Frontal cortex (tissue), 4 donors: ENCODE results near the gene EYA4. TPM values are rescaled to one million over a fixed set of nuclear protein-coding genes. Genes with fewer than 3 reads are reported as not detected.
"Not testable (repeated sequence)": the region's sequence is repeated elsewhere in the genome, so short reads cannot be mapped to it uniquely, and the experiment has no call there.

ENCODE experiments used
- DNase-seq, 2 donors: peaks; one replicate each; pipeline ENCODE4 v3.0.0; 2012; ENCODE audit warnings: low spot score in 2 of 2
- FAIRE-seq: peaks from 2 replicates; lab custom pipeline; 2012; peaks lifted over from hg19 to GRCh38; lab: Jason Lieb, UNC
- total RNA-seq: library from RNA; depleted of rRNA; stranded (reverse); fragments of >200 nt; gene quantifications from one replicate; pipeline ENCODE4 v1.2.3, GENCODE V29; 2014
- donor health status: control.
- donor health status: control.
- donor health status: control.

Gene EYA4
- total RNA-seq, 1 donor from 2014 or later = 0.41 TPM

- no peak for DNase-seq
- no peak for FAIRE-seq
Observed at GRCh38 chr6:133547136-133547535, 306.0 kb downstream of the EYA4 start.

DNA sequence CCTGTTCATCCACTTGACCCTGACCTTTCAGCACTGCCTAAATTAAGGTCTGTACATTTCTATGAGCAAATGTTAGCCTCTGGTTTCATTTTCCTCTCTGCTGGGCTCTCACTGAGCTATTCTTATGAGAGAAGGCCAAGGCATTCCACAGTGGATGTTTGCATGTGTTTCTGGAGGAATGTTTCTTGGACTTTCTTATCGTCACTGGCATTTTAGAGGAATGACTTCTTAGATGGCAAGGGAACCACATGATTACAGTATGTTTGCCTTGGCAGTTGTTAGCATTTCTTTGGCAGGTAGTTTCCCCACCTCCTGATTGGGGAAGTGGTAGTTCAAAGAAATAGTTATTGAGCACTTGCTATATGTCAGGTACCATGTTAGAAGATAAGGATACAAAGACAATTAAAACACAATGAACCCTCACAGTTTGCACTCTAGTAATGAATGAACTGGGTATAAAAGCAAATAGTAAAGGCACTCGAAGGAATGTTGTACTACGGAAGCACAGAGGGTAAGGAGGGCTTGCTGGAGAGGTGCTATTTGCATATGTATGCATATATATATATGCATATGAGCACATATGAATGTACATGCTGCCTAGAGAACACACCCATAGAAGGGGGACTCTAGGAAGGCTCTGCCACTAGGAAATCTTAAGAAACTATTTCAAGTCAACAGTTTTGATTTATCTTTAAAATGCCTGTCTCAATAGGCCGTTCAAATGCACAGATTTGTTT is 307.4 kb downstream of the EYA4 start:
- FAIRE-seq (no peak), DNase-seq (no peak)

DNA sequence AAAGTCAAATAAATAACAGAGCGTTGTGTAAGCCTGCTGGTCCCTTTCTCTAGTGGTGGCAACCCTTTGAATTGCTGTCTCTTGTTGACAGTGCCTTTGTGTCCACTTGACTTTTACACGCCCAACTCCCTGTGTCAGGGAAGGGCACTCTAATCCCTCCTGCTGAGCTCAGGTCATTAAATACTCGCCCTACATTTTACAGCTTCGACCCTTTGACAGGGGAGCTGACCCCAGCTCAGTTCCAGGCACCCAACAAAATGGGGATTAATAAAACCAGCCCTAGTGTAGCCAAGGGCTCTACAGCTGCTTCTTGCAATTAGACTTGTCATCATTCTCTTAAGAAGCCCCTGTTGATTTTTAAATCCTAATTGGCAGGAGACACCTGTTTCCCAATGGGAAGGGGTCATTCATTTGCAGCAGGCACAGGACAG is 308.2 kb downstream of the EYA4 start:
- no peak for FAIRE-seq

GRCh38 chr6:133550026-133550425 is 308.9 kb downstream of the EYA4 start:
- DNase-seq (no peak), FAIRE-seq (no peak)

More for the DNA sequence above, 308.2 kb downstream of the EYA4 start:
- no peak for DNase-seq

DNA sequence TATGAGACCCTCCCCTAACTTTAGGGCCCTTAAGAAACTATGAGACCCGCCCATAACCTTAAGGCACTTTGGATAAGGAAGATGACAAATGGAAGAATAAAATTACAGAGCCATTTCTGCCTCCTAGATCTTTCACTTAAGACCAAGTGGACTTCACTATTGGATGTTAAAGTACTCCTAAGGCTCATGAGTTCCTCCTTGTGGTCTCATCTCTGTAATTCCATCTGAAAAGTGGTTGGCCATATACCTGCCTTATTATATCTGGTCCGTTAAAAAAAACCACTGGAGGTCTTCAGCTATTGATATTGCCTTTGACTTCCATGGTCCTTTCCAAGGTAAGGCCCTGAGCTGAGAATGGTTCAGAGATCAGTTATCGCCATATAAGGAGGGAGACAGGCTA is 310.3 kb downstream of the EYA4 start:
- DNase-seq (no peak), FAIRE-seq (no peak)

- no peak for FAIRE-seq
Observed at GRCh38 chr6:133551847-133552341, 310.7 kb downstream of the EYA4 start.

GRCh38 chr6:133553652-133554051 is 312.5 kb downstream of the EYA4 start:
- DNase-seq (peak in 1 of 2 donors; percentile 32), FAIRE-seq (peak; percentile 74)

More at GRCh38 chr6:133551847-133552341, 310.7 kb downstream of the EYA4 start:
- no peak for DNase-seq

DNA sequence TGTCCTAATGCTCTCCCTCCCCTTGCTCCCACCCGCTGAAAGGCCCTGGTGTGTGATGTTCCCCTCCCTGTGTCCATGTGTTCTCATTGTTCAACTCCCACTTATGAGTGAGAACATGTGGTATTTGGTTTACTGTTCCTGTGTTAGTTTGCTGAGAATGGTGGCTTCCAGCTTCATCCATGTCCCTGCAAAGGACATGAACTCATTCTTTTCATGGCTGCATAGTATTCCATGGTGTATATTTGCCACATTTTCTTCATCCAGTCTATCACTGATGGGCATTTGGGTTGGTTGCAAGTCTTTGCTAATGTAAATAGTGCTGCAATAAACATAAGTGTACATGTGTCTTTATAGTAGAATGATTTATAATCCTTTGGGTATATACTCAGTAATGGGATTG is 313.0 kb downstream of the EYA4 start:
- FAIRE-seq, DNase-seq: not testable (repeated sequence)

DNA sequence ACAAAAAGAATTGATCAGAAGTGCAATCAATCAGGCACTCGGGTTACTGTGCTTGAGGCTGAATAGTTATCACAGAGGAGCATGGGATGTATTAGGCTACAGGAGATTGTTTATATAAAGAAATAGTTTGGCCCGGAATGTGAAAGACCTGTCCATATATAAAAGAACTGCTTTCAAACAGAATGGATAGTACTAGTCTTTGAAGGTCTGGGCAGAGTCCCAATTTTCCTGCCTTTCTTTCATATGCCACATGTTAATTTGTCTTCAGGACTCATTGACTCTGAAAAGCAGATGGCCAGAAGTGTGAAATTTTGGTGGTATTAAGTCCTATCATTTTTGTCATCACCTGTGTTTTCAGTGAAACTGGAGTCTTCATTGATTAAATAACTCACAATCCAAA is 314.5 kb downstream of the EYA4 start:
- DNase-seq (no peak), FAIRE-seq (no peak)

GRCh38 chr6:133559926-133560325 is 318.8 kb downstream of the EYA4 start:
- FAIRE-seq = no peak
- DNase-seq = no peak

GRCh38 chr6:133567636-133568035 is 326.5 kb downstream of the EYA4 start:
- DNase-seq (no peak), FAIRE-seq (no peak)

DNA sequence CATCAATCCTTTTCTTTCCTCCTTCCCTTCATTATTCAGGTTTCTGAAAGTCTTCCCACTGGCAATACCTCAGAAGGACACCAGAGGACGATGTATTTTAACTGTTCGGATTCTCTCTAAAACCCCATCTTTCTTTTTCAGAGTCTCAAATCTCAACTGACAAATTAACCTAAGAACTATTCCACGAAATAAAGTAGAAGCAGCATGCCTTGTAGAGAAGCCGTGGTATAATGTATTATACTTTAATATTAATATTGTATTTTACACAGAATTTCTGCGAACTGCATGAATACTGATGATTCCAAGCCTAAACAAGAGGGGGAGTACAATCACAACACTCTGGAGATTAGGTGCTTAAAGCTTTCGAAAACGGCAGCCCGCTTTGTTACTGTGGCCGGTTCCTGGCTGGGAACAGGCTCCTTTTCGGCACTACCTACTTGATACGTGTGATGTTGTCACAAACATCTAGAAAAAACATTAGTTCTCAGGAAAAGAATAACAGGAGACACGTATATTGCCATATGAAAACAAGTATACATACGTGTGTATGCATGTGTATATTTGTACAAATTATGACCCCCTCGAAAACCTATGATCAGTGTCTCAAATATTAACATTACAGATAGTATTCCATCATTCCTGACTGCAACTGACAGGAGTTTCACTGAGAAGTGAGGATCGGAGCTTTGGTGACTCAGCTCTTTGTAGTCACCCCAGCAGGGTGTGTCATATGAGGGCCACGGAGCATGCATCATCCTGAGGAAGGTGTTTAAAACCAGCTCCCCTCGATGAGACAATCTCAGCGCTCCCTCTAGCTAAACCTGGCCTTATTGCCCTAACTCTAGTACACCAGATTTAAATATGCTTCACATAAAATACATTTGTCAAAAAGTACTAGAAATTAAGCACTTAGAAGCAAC is 328.1 kb downstream of the EYA4 start:
- DNase-seq = peak; percentile 8 to 43
- peak; percentile 37 for FAIRE-seq

DNA sequence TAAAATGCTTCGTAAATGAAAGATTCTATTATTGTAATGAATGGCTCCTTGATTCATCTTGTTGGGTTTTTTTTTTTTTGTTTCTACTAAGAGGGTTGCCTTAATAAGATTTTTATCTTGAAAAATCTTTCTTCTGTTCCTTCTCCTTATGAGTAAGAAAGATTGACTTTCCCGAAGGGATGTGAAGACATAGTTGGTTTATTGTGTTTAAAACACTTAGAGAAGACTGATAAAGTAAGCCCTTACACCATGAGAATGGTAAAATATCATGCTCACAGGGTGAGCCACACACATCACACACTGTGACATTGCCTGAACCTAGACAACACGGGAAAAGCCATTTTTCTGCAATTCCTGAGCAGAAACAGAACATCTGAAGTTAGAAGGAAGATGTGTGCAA is 330.5 kb downstream of the EYA4 start:
- no peak for FAIRE-seq
- DNase-seq = no peak

- no peak for FAIRE-seq
Observed at GRCh38 chr6:133577851-133578250, 336.7 kb downstream of the EYA4 start.

More at GRCh38 chr6:133577851-133578250, 336.7 kb downstream of the EYA4 start:
- DNase-seq = no peak
